PC-9 (cell line): Measurements from ENCODE around the gene TPST2. TPM values are rescaled to one million over a fixed set of nuclear protein-coding genes. Genes with fewer than 3 reads are reported as not detected.

Experiments used
- BruUV-seq: library from RNA; stranded (reverse); fragments of 400-500 nt; replicated peaks from 2 replicates; lab custom pipeline; 2021; lab: Mats Ljungman, UMichigan
- CTCF ChIA-PET: fragments of 300-600 bp; sonication (Branson Sonifier 250); formaldehyde crosslinking; loops from one replicate; lab custom pipeline; 2022; ENCODE audit warnings: antibody characterized with exemption; lab: Charles Lee
- POLR2A ChIA-PET: fragments of 300-600 bp; sonication (Branson Sonifier 250); formaldehyde crosslinking; loops from one replicate; lab custom pipeline; 2022; ENCODE audit warnings: antibody characterized with exemption; ENCODE audit not compliant: unreplicated experiment; lab: Charles Lee
- DNase-seq, 2 experiments: peaks; one replicate each; pipeline versions ENCODE4 v3.0.0 to v3.0.0-alpha.2; 2015 to 2022; ENCODE audit warnings: mixed read lengths in 1 of 2
- H2AFZ ChIP-seq: fragments of 200-600 bp; sonication (generic); 2 replicates; pipeline ENCODE4 v1.8.1; 2017; ENCODE audit warnings: antibody characterized with exemption
- H3F3A ChIP-seq: fragments of 200-600 bp; sonication (generic); 2 replicates; pipeline ENCODE4 v1.8.1; 2017; ENCODE audit warnings: antibody characterized with exemption, mild to moderate bottlenecking, low read depth; ENCODE audit not compliant: insufficient read depth
- H3K27ac ChIP-seq: fragments of 200-600 bp; sonication (generic); 2 replicates; pipeline ENCODE4 v1.6.1; 2016; ENCODE audit warnings: mixed run types
- H3K27me3 ChIP-seq: fragments of 200-600 bp; sonication (generic); 2 replicates; pipeline ENCODE4 v1.6.1; 2016; ENCODE audit warnings: low read depth, mixed run types; ENCODE audit not compliant: insufficient read depth
- H3K36me3 ChIP-seq: fragments of 200-600 bp; sonication (generic); 2 replicates; pipeline ENCODE4 v1.6.1; 2016; ENCODE audit warnings: low read depth, mixed run types
- H3K4me1 ChIP-seq: fragments of 200-600 bp; sonication (generic); replicated peaks from 2 replicates; pipeline ENCODE4 v1.6.1; 2016; ENCODE audit warnings: mixed run types; ENCODE audit not compliant: insufficient read depth
- H3K4me2 ChIP-seq: fragments of 200-600 bp; sonication (generic); 2 replicates; pipeline ENCODE4 v1.6.1; 2017; ENCODE audit warnings: mixed run types
- H3K4me3 ChIP-seq: fragments of 200-600 bp; sonication (generic); 2 replicates; pipeline ENCODE4 v1.6.1; 2016; ENCODE audit warnings: mixed run types
- H3K79me2 ChIP-seq: fragments of 200-600 bp; sonication (generic); 2 replicates; pipeline ENCODE4 v1.6.1; 2017; ENCODE audit warnings: low read depth, mixed run types
- H3K9me2 ChIP-seq: fragments of 200-600 bp; sonication (generic); 2 replicates; pipeline ENCODE4 v1.8.1; 2017; ENCODE audit warnings: mild to moderate bottlenecking; ENCODE audit not compliant: insufficient read depth
- H3K9me3 ChIP-seq: fragments of 200-600 bp; sonication (generic); 2 replicates; pipeline ENCODE4 v1.8.1; 2016; ENCODE audit warnings: low read depth; ENCODE audit not compliant: insufficient read depth
- H4K20me1 ChIP-seq: fragments of 200-600 bp; sonication (generic); 2 replicates; pipeline ENCODE4 v1.8.1; 2017; ENCODE audit not compliant: insufficient read depth
- CTCF ChIP-seq: fragments of 200-600 bp; sonication (generic); conservative IDR thresholded peaks from 2 replicates; pipeline ENCODE4 v1.6.1; 2017; ENCODE audit warnings: mixed run types, antibody characterized with exemption, mild to moderate bottlenecking, moderate library complexity
- EZH2 ChIP-seq: fragments of 200-600 bp; sonication (generic); IDR thresholded peaks from 2 replicates; pipeline ENCODE4 v1.8.0; 2017; ENCODE audit warnings: antibody characterized with exemption, low read depth
- intact Hi-C: fragments of 100-400 bp; cut with micrococcal nuclease; formaldehyde crosslinking; loops from one replicate; pipeline ENCODE4 v1.10.0; 2022; ENCODE audit not compliant: unreplicated experiment
- total RNA-seq: library from RNA; stranded (reverse); gene quantifications from 2 replicates; pipeline ENCODE4 v1.2.3, GENCODE V29; 2021

Gene TPST2
- total RNA-seq, 1 experiment from 2014 or later = 13.5 TPM

DNA sequence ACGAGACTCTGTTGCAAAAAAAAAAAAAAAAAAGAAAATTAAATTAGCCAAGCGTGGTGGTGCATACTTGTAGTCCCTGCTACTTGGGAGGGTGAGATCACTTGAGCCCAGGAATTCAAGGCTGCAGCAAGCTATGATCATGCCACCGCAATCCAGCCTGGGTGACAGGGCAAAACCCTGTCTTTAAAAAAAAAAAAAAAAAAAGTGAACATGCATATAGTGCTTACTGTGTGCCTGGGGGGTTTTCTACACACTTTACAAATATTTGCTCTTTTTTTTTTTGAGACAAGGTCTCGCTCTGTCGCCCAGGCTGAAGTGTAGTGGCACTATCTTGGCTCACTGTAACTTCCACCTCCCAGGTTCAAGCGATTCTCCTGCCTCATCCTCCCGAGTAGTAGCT is 12.9 kb downstream of the TPST2 start:
- H3K27ac ChIP-seq = no peak overlapping the region
- H3F3A ChIP-seq = no peaks in the 10 kb centered on the region
- ChIA-PET CTCF (no interaction called here), POLR2A (no interaction called here)
- H3K9me3 ChIP-seq = no peaks in the 10 kb centered on the region
- DNase-seq = no peak
- H3K4me2 ChIP-seq = no peak overlapping the region
- TF ChIP-seq EZH2 (no peak), CTCF (no peak)
- no peaks in the 10 kb centered on the region for H3K79me2 ChIP-seq
- no TSS peak for BruUV-seq
- H3K4me1 ChIP-seq = no peaks in the 10 kb centered on the region
- H3K4me3 ChIP-seq = no peak overlapping the region
- intact Hi-C loops = no loop called here
- no peaks in the 10 kb centered on the region for H3K9me2 ChIP-seq
- H4K20me1 ChIP-seq = no peaks in the 10 kb centered on the region
- no peaks in the 10 kb centered on the region for H3K27me3 ChIP-seq
- no peaks in the 10 kb centered on the region for H3K36me3 ChIP-seq
- no peak overlapping the region for H2AFZ ChIP-seq

GRCh38 chr22:26576026-26576680 is 13.8 kb downstream of the TPST2 start:
- intact Hi-C loops = no loop called here
- no peaks in the 10 kb centered on the region for H3K27me3 ChIP-seq
- H3K9me3 ChIP-seq = no peaks in the 10 kb centered on the region
- H3K79me2 ChIP-seq = no peaks in the 10 kb centered on the region
- no peaks in the 10 kb centered on the region for H4K20me1 ChIP-seq
- no TSS peak for BruUV-seq
- no peaks in the 10 kb centered on the region for H3K4me1 ChIP-seq
- H3K36me3 ChIP-seq = no peaks in the 10 kb centered on the region
- CTCF ChIA-PET = no interaction called here
- TF ChIP-seq CTCF = no peak
- no peak for TF ChIP-seq EZH2
- no peak overlapping the region for H3K4me2 ChIP-seq
- no peaks in the 10 kb centered on the region for H3F3A ChIP-seq
- H3K27ac ChIP-seq = no peak overlapping the region
- POLR2A ChIA-PET = no interaction called here
- no peaks in the 10 kb centered on the region for H3K9me2 ChIP-seq
- DNase-seq = no peak
- no peak overlapping the region for H2AFZ ChIP-seq
- H3K4me3 ChIP-seq = no peak overlapping the region

DNA sequence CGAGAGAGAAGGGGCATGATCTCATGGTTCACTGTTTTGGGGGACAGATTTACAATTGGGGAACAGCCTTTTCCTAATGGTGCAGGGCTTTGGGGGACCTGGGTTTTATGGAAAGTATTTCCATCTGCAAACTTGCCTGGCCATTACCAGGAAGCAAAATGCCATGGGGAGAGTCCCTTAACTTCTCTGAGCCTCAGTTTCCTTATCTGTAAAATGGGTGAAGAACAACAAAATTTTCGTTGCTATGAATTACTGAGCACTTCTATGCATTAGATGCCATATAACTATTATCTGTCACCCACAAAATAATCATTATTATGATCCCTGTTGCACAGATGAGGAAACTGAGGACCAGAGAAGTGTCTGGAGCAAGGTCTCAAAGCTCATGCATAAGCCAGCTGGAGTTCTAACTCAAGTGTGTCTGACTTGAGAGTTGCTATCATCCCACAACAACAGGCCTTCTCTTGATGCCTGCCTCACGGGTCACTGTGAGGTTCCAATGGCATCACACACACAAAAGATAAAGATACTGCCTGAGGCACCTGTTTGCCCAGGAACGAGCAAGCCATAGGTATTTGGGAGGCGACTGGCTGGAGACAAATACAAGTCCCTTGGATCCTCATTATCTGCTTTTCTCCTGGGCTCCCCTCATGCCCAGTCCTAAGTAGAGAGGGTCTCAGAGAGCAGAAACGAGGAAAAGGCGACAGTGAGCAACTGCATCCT is 15.8 kb downstream of the TPST2 start:
- Histone ChIP-seq H3K9me3 (no peaks in the 10 kb centered on the region), H3K4me2 (no peak overlapping the region), H3K9me2 (no peaks in the 10 kb centered on the region), H3K79me2 (no peaks in the 10 kb centered on the region), H3K4me1 (no peaks in the 10 kb centered on the region; the same call in 1 of the 2 replicates), H3K4me3 (no peak overlapping the region), H3K27ac (no peak overlapping the region), H2AFZ (no peak overlapping the region), H4K20me1 (no peaks in the 10 kb centered on the region), H3K36me3 (no peaks in the 10 kb centered on the region), H3F3A (no peaks in the 10 kb centered on the region), H3K27me3 (no peaks in the 10 kb centered on the region)
- DNase-seq = no peak
- CTCF ChIA-PET = no interaction called here
- TF ChIP-seq CTCF (no peak), EZH2 (no peak)
- intact Hi-C loops = no loop called here
- POLR2A ChIA-PET = no interaction called here
- BruUV-seq = no TSS peak
